ENCODE data around the gene PTGES.
"Not testable (repeated sequence)": the region's sequence is repeated elsewhere in the genome, so short reads cannot be mapped to it uniquely, and the experiment has no call there.

PTGES gene

GRCh38 chr9:129761293-129761900, 8.6 kb upstream of the PTGES start:
- H3K36me3 ChIP-seq, result no peaks in the 10 kb centered on the region
- peak overlapping the region; percentile 87 for H3K27ac ChIP-seq
- no peak overlapping the region for H3K4me3 ChIP-seq (ENCODE audit: low read depth in 1 of 2, low read length in 1 of 2)
- no peak for TF ChIP-seq CTCF (IDR thresholded peaks at IDR 0.05)
- H3K9me3 ChIP-seq, result no peaks in the 10 kb centered on the region
- H3K4me1 ChIP-seq (ENCODE audit: control insufficient read depth in 1 of 2, insufficient read depth in 1 of 2, low read depth in 1 of 2, low read length in 1 of 2), result peaks cover 40 to 46% of the 10 kb centered on the region in 2 experiments
- H3K27me3 ChIP-seq, result no peaks in the 10 kb centered on the region

GRCh38 chr9:129760784-129761183, 7.9 kb upstream of the PTGES start:
- not testable (repeated sequence) for H3K27me3 ChIP-seq; H3K9me3 ChIP-seq; H3K4me3 ChIP-seq (ENCODE audit: low read depth in 1 of 2, low read length in 1 of 2); H3K36me3 ChIP-seq; H3K27ac ChIP-seq
- peaks cover 40 to 47% of the 10 kb centered on the region in 2 experiments for H3K4me1 ChIP-seq (ENCODE audit: control insufficient read depth in 1 of 2, insufficient read depth in 1 of 2, low read depth in 1 of 2, low read length in 1 of 2)

- Histone ChIP-seq H3K27ac (no peak overlapping the region), H3K36me3 (no peaks in the 10 kb centered on the region), H3K4me3 (ENCODE audit: low read depth in 1 of 2, low read length in 1 of 2) (no peak overlapping the region), H3K4me1 (ENCODE audit: control insufficient read depth in 1 of 2, insufficient read depth in 1 of 2, low read depth in 1 of 2, low read length in 1 of 2) (peaks cover 40 to 47% of the 10 kb centered on the region in 2 experiments), H3K9me3 (no peaks in the 10 kb centered on the region), H3K27me3 (no peaks in the 10 kb centered on the region)
- TF ChIP-seq CTCF (IDR thresholded peaks at IDR 0.05), result no peak
These were observed 7.1 kb upstream of the PTGES start for GRCh38 chr9:129759804-129760502.

GRCh38 chr9:129759319-129759718, 6.5 kb upstream of the PTGES start:
- Histone ChIP-seq H3K36me3 (no peaks in the 10 kb centered on the region), H3K27me3 (peaks cover 2% of the 10 kb centered on the region), H3K27ac (no peak overlapping the region), H3K4me3 (ENCODE audit: low read depth in 1 of 2, low read length in 1 of 2) (no peak overlapping the region), H3K9me3 (no peaks in the 10 kb centered on the region), H3K4me1 (ENCODE audit: control insufficient read depth in 1 of 2, insufficient read depth in 1 of 2, low read depth in 1 of 2, low read length in 1 of 2) (peaks cover 40 to 47% of the 10 kb centered on the region in 2 experiments)
- no peak for TF ChIP-seq CTCF (IDR thresholded peaks at IDR 0.05)

- Histone ChIP-seq H3K27me3 (peaks cover 23% of the 10 kb centered on the region), H3K9me3 (no peaks in the 10 kb centered on the region), H3K27ac (peak overlapping the region; percentile 67), H3K4me3 (ENCODE audit: low read depth in 1 of 2, low read length in 1 of 2) (peak overlapping the region in 1 of 2 experiments; percentile 18), H3K4me1 (ENCODE audit: control insufficient read depth in 1 of 2, insufficient read depth in 1 of 2, low read depth in 1 of 2, low read length in 1 of 2) (peaks cover 36 to 39% of the 10 kb centered on the region in 2 experiments), H3K36me3 (peaks cover 8% of the 10 kb centered on the region)
- no peak for TF ChIP-seq CTCF (IDR thresholded peaks at IDR 0.05)
These were observed 4.2 kb upstream of the PTGES start for GRCh38 chr9:129757045-129757444.

GRCh38 chr9:129756191-129756590, 3.3 kb upstream of the PTGES start:
- Histone ChIP-seq H3K27me3 (peaks cover 27% of the 10 kb centered on the region), H3K27ac (no peak overlapping the region), H3K36me3 (peaks cover 16% of the 10 kb centered on the region), H3K4me1 (ENCODE audit: control insufficient read depth in 1 of 2, insufficient read depth in 1 of 2, low read depth in 1 of 2, low read length in 1 of 2) (peaks cover 33 to 35% of the 10 kb centered on the region in 2 experiments), H3K9me3 (no peaks in the 10 kb centered on the region), H3K4me3 (ENCODE audit: low read depth in 1 of 2, low read length in 1 of 2) (no peak overlapping the region)
- TF ChIP-seq CTCF (IDR thresholded peaks at IDR 0.05), result no peak
